CD4-positive, CD25-positive, alpha-beta regulatory T cell (primary cell): Measurements from ENCODE around the gene STRA6. TPM values are rescaled to one million over a fixed set of nuclear protein-coding genes. Genes with fewer than 3 reads are reported as not detected.

ENCODE experiments used
- ATAC-seq, 2 donors: fragments of 150-1000 bp; cut with Tn5 transposase; one replicate each; pipeline ENCODE4 v1.10.0; 2021; ENCODE audit warnings: low read depth in 2 of 2, moderate number of reproducible peaks in 2 of 2, moderate library complexity in 1 of 2
- DNase-seq, 3 donors: peaks; one replicate each; pipeline versions ENCODE4 v3.0.0 to v3.0.0-alpha.2; 2012 to 2022; ENCODE audit warnings: mixed read lengths in 1 of 3
- H3K27ac ChIP-seq: one replicate; pipeline ENCODE4 v1.7.0; 2013; ENCODE audit warnings: mild to moderate bottlenecking, low read length; ENCODE audit not compliant: insufficient read depth, poor library complexity, severe bottlenecking
- H3K27me3 ChIP-seq: one replicate; pipeline ENCODE4 v1.7.0; 2013; ENCODE audit warnings: low read length; ENCODE audit not compliant: control insufficient read depth, insufficient read depth
- H3K36me3 ChIP-seq: one replicate; pipeline ENCODE4 v1.7.0; 2013; ENCODE audit warnings: mild to moderate bottlenecking, low read length, moderate library complexity; ENCODE audit not compliant: control insufficient read depth, insufficient read depth
- H3K4me1 ChIP-seq: 2 replicates; pipeline ENCODE4 v1.7.0; 2013; ENCODE audit warnings: mild to moderate bottlenecking, low read length; ENCODE audit not compliant: insufficient read depth, control insufficient read depth, poor library complexity, severe bottlenecking
- H3K4me3 ChIP-seq: one replicate; pipeline ENCODE4 v1.7.0; 2013; ENCODE audit warnings: low read depth, mild to moderate bottlenecking, low read length, moderate library complexity
- H3K9me3 ChIP-seq, 2 experiments: 1 replicate in 1 of 2; 2 replicates in 1 of 2; pipeline ENCODE4 v1.7.0; 2013; ENCODE audit warnings: low read length in 2 of 2, mild to moderate bottlenecking in 1 of 2, moderate library complexity in 1 of 2; ENCODE audit not compliant: control insufficient read depth in 2 of 2
- H3K27ac Mint-ChIP-seq, 3 donors: one replicate each; pipeline ENCODE4 v1.8.0; 2020 to 2022; ENCODE audit warnings: mild to moderate bottlenecking in 3 of 3, mixed read lengths in 3 of 3, moderate library complexity in 2 of 3
- H3K27me3 Mint-ChIP-seq: one replicate; pipeline ENCODE4 v1.8.0; 2022; ENCODE audit warnings: mild to moderate bottlenecking, mixed read lengths
- H3K36me3 Mint-ChIP-seq: one replicate; pipeline ENCODE4 v1.8.0; 2020; ENCODE audit warnings: mixed read lengths
- H3K4me1 Mint-ChIP-seq, 4 donors: one replicate each; pipeline ENCODE4 v1.8.0; 2020 to 2022; ENCODE audit warnings: mixed read lengths in 4 of 4, mild to moderate bottlenecking in 1 of 4
- H3K4me3 Mint-ChIP-seq, 4 donors: one replicate each; pipeline ENCODE4 v1.8.0; 2020 to 2022; ENCODE audit warnings: mild to moderate bottlenecking in 4 of 4, mixed read lengths in 4 of 4, moderate library complexity in 3 of 4
- H3K9me3 Mint-ChIP-seq, 7 donors: one replicate each; pipeline ENCODE4 v1.8.0; 2020 to 2022; ENCODE audit warnings: mixed read lengths in 7 of 7, mild to moderate bottlenecking in 3 of 7, moderate library complexity in 2 of 7
- polyA plus RNA-seq, 4 donors: library from polyadenylated mRNA; unstranded; fragments of 300-500 nt; fragmentation: Illumina TruSeq; gene quantifications; one replicate each; pipeline ENCODE4 v1.2.3, GENCODE V29; 2021
- total RNA-seq: library from RNA; stranded (reverse); gene quantifications from one replicate; pipeline ENCODE4 v1.2.3, GENCODE V29; 2022

STRA6 gene
- total and polyA plus RNA-seq, 5 donors from 2014 or later, result not detected

DNA sequence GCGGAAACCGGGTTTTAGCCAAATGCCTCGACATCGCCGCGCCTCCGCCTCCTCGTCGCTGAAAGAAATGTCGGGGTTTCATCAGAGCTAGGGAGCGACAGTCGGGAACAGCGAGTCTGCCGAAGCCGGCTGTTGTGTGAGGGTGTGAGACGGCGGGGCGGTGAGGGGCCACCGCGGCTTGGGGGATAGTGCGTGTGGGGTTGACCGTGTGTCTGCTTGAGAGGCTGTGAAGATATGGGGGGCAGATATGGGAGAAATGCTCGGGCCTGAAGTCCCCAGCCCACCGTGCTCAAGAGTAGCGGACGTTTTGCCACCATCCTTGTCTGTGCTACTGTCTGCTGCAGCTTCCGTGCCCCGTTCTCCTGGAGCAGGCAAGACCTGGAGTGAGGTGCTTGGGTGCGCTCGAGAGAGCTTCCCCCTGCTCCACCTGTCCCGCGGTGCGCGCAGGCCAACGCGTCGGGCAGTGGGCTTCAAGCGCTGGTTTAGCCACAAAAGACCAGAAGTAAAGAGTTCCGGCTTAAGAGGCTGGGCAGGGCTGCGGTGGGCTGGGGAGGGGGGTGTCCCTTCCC lies 72.9 kb downstream of the STRA6 start:
- Histone ChIP-seq H3K4me3 (no peak overlapping the region), H3K9me3 (no peaks in the 10 kb centered on the region), H3K4me1 (peaks cover 11% of the 10 kb centered on the region), H3K36me3 (no peaks in the 10 kb centered on the region), H3K27ac (no peak overlapping the region), H3K27me3 (peaks cover 15% of the 10 kb centered on the region)
- ATAC-seq (no peak), DNase-seq (no peak)
- peak overlapping the region in 2 of 4 donors; percentile 32 to 43 for H3K4me3 Mint-ChIP-seq
- peaks cover 81% of the 10 kb centered on the region for H3K27me3 Mint-ChIP-seq
- peaks cover 0 to 36% (median 10%) of the 10 kb centered on the region in 4 donors for H3K4me1 Mint-ChIP-seq
- no peaks in the 10 kb centered on the region for H3K36me3 Mint-ChIP-seq
- peaks cover 0 to 3% (median 0%) of the 10 kb centered on the region in 7 donors for H3K9me3 Mint-ChIP-seq
- H3K27ac Mint-ChIP-seq, result no peak overlapping the region

Other genes with a start within 250 kb of the STRA6 start
- gene STOML1, start 210.5 kb downstream of the STRA6 start, total RNA-seq, result 5.9 TPM
- gene STOML1, start 210.5 kb downstream of the STRA6 start, polyA plus RNA-seq, result 10 to 100 TPM in 2 of 4 donors, 1 to 10 TPM in 2; 8.7 to 11.4 (median 10.2) TPM
- gene PML, start 208.1 kb downstream of the STRA6 start, total RNA-seq, result 57.6 TPM
- 10 to 100 TPM; 13.7 to 24.0 (median 20.8) TPM for gene PML, start 208.1 kb downstream of the STRA6 start, polyA plus RNA-seq
- gene GOLGA6A, start 120.2 kb downstream of the STRA6 start, total RNA-seq, result 0.20 TPM
- gene GOLGA6A, start 120.2 kb downstream of the STRA6 start, polyA plus RNA-seq, result not detected
- not detected for gene ISLR2, start 72.2 kb downstream of the STRA6 start, total RNA-seq
- gene ISLR2, start 72.2 kb downstream of the STRA6 start, polyA plus RNA-seq, result not detected
- not detected for gene ISLR, start 29.1 kb downstream of the STRA6 start, total RNA-seq
- gene ISLR, start 29.1 kb downstream of the STRA6 start, polyA plus RNA-seq, result not detected
- not detected for gene CCDC33, start 33.5 kb upstream of the STRA6 start, total RNA-seq
- not detected for gene CCDC33, start 33.5 kb upstream of the STRA6 start, polyA plus RNA-seq
- not detected for gene CYP11A1, start 164.9 kb upstream of the STRA6 start, total RNA-seq
- gene CYP11A1, start 164.9 kb upstream of the STRA6 start, polyA plus RNA-seq, result not detected
- 5.0 TPM for gene SEMA7A, start 231.2 kb upstream of the STRA6 start, total RNA-seq
- under 1 TPM in 3 of 4 donors, not detected in 1; 0.09 to 0.39 (median 0.11) TPM for gene SEMA7A, start 231.2 kb upstream of the STRA6 start, polyA plus RNA-seq